ENCODE data around the gene LMNTD1.

LMNTD1 gene

GRCh38 chr12:25550186-25550585 is 2.9 kb downstream of the LMNTD1 start:
- Histone ChIP-seq H3K36me3 (no peaks in the 10 kb centered on the region), H3K4me3 (ENCODE audit: low read depth, low read length) (no peak overlapping the region), H3K9me3 (ENCODE audit: severe bottlenecking) (no peaks in the 10 kb centered on the region), H3K27me3 (ENCODE audit: insufficient read depth, low read depth, severe bottlenecking) (no peaks in the 10 kb centered on the region), H3K27ac (no peak overlapping the region)
- no peak for DNase-seq
- no peak for TF ChIP-seq CTCF (IDR thresholded peaks at IDR 0.05; ENCODE audit: low read depth, low read length)

- H3K27me3 ChIP-seq (ENCODE audit: insufficient read depth, low read depth, severe bottlenecking), result no peaks in the 10 kb centered on the region
- no peak overlapping the region for H3K27ac ChIP-seq
- H3K36me3 ChIP-seq, result no peaks in the 10 kb centered on the region
- H3K9me3 ChIP-seq (ENCODE audit: severe bottlenecking), result no peaks in the 10 kb centered on the region
- no peak for DNase-seq
- no peak overlapping the region for H3K4me3 ChIP-seq (ENCODE audit: low read depth, low read length)
- no peak for TF ChIP-seq CTCF (IDR thresholded peaks at IDR 0.05; ENCODE audit: low read depth, low read length)
Measured at GRCh38 chr12:25549120-25549519, 4.0 kb downstream of the LMNTD1 start.

- no peak for DNase-seq
- Histone ChIP-seq H3K9me3 (ENCODE audit: severe bottlenecking) (no peaks in the 10 kb centered on the region), H3K27ac (no peak overlapping the region), H3K27me3 (ENCODE audit: insufficient read depth, low read depth, severe bottlenecking) (no peaks in the 10 kb centered on the region), H3K4me3 (ENCODE audit: low read depth, low read length) (no peak overlapping the region), H3K36me3 (no peaks in the 10 kb centered on the region)
- no peak for TF ChIP-seq CTCF (IDR thresholded peaks at IDR 0.05; ENCODE audit: low read depth, low read length)
Measured at GRCh38 chr12:25546318-25546717, 6.8 kb downstream of the LMNTD1 start.

GRCh38 chr12:25533150-25533549 is 19.9 kb downstream of the LMNTD1 start:
- no peak for TF ChIP-seq CTCF (IDR thresholded peaks at IDR 0.05; ENCODE audit: low read depth, low read length)
- DNase-seq, result no peak

GRCh38 chr12:25531502-25532052 is 21.5 kb downstream of the LMNTD1 start:
- no peak for TF ChIP-seq CTCF (IDR thresholded peaks at IDR 0.05; ENCODE audit: low read depth, low read length)
- Histone ChIP-seq H3K4me3 (ENCODE audit: low read depth, low read length) (no peak overlapping the region), H3K9me3 (ENCODE audit: severe bottlenecking) (no peaks in the 10 kb centered on the region), H3K36me3 (no peaks in the 10 kb centered on the region), H3K27me3 (ENCODE audit: insufficient read depth, low read depth, severe bottlenecking) (no peaks in the 10 kb centered on the region), H3K27ac (no peak overlapping the region)
- no peak for DNase-seq

More at GRCh38 chr12:25533150-25533549, 19.9 kb downstream of the LMNTD1 start:
- H3K27me3 ChIP-seq (ENCODE audit: insufficient read depth, low read depth, severe bottlenecking), result no peaks in the 10 kb centered on the region
- no peak overlapping the region for H3K4me3 ChIP-seq (ENCODE audit: low read depth, low read length)
- H3K9me3 ChIP-seq (ENCODE audit: severe bottlenecking), result no peaks in the 10 kb centered on the region
- H3K27ac ChIP-seq, result no peak overlapping the region
- H3K36me3 ChIP-seq, result no peaks in the 10 kb centered on the region

- Histone ChIP-seq H3K9me3 (ENCODE audit: severe bottlenecking) (no peaks in the 10 kb centered on the region), H3K27me3 (ENCODE audit: insufficient read depth, low read depth, severe bottlenecking) (no peaks in the 10 kb centered on the region)
- TF ChIP-seq CTCF (IDR thresholded peaks at IDR 0.05; ENCODE audit: low read depth, low read length), result no peak
Measured at GRCh38 chr12:25529738-25530137, 23.3 kb downstream of the LMNTD1 start.

More at GRCh38 chr12:25529738-25530137, 23.3 kb downstream of the LMNTD1 start:
- Histone ChIP-seq H3K4me3 (ENCODE audit: low read depth, low read length) (no peak overlapping the region), H3K27ac (no peak overlapping the region), H3K36me3 (no peaks in the 10 kb centered on the region)
- no peak for DNase-seq

Measured in WERI-Rb-1 (cell line).